Left kidney (tissue), 2 donors: ENCODE data around the gene GGA3. TPM values are rescaled to one million over a fixed set of nuclear protein-coding genes. Genes with fewer than 3 reads are reported as not detected.

ENCODE experiments used
- DNase-seq: peaks from one replicate; pipeline ENCODE4 v3.0.0-alpha.2; 2013
- polyA plus RNA-seq: library from polyadenylated mRNA; unstranded; fragments of 120-200 nt; gene quantifications from one replicate; pipeline ENCODE4 v1.2.1, GENCODE V29; 2013; ENCODE audit not compliant: insufficient read length

Gene GGA3
- polyA plus RNA-seq, 1 donor: 49.1 TPM

DNA sequence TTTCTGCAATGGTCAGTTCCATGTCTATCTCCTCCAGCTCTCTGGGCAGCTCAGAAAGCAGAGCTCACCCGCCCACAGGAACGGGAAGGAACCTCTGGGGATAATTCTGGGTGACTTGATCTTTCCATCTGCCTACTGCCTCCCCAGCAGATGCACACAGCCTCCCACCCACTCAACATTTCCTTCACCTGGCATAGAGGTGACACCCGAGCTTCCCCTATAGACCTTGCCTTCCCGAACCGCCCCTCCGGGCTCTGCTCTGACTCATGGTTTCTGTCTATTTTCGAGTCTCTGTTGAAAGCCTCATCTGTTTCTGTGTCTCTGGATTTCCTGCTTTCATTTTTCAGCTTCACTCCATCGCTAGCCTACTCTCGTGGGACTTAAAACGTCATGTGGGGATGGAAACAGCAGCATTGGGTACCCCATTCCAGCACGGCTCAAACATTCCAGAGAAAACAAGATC, 11.4 kb downstream of the GGA3 start:
- no peak for DNase-seq

DNA sequence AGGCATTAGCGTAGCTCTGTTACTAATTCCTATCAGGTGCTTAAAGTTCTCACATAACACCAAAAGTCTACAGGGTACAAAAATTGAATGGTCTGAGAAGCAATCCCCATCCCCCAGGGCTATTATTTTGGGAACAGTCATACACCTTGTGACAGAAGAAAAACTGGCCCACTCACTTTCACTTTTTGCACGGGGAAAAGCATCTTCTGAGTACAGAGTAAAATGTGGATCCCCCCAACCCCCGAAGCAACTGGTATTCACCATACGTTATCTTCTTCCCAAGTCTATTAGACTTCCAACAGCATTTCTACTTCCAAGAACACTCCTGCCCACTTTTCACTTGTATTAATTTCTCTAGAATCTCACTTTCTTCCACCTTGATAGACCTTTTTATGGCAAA, 11.8 kb downstream of the GGA3 start:
- DNase-seq: no peak

DNA sequence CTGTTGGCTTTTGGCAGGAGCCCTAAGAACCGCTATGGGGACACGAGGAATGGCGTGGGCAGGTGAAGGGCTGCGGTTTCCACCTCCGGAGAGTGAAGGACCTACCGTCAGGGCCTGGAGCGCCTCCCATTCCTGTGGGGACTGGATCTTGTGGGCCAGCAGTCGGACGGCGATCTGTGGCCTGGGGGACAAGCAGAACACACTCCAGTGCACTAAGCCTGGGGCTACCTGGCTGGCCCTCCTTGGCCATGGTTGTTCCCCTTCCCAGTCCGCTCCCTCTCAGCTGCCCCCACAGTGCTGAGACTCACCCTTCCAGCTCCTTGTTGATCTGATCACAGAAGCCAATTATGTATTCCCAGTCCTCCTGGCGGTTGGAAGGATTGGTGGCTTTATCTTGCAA, 15.0 kb downstream of the GGA3 start:
- no peak for DNase-seq

DNA sequence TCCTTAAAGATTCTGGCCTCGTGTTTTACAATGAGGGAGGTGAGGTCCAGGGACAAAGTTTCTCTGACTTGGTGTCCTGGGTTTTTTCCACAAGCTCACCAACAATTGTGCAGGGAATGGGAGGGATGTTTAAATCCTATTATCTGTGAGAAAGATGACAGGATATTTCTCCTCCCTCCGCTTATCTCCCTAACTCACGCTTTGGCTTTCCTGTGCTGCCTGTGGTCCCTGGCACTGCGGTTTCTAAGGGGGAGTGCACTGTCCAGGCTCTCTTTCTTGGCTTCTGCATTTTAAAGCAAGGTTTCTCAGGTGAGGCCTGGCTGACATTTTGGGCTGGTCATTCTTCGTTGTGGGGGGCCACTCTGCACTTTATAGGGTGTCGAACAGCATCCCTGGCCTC, 16.4 kb downstream of the GGA3 start:
- DNase-seq: no peak

DNA sequence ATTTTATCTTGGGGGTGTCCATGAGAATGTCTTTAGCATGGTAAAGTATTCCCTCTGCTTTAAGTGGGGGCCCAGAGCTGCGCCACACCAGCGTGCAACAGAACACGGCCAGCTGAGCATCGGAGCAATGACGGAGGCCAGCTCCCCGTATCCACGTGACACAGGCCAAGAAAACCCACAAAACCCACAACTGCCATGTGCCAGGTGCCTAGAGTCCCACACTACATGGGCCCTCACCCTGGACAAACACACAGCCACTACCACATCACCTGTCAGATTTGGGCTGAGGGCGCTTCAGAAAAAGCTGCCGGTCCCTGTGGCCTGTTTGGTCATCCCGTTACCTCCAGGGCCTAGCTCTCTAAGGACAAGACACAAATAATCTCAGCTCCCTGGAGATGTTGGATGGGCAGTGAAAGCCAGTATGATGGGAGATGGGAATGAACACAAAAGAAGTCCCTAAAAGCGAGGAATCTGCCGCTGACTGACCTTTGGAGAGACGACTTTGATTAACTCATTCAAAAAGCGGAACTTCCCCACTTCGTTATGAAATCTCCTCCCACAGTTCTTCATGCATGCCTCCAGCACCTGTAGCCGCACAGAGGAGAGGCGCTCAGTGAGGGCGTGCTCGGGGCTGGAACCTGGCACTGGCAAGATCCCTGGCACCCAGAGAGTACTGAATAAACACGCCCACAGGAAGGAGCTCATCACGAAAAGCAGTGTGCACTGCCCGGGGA, 17.1 kb downstream of the GGA3 start:
- no peak for DNase-seq

DNA sequence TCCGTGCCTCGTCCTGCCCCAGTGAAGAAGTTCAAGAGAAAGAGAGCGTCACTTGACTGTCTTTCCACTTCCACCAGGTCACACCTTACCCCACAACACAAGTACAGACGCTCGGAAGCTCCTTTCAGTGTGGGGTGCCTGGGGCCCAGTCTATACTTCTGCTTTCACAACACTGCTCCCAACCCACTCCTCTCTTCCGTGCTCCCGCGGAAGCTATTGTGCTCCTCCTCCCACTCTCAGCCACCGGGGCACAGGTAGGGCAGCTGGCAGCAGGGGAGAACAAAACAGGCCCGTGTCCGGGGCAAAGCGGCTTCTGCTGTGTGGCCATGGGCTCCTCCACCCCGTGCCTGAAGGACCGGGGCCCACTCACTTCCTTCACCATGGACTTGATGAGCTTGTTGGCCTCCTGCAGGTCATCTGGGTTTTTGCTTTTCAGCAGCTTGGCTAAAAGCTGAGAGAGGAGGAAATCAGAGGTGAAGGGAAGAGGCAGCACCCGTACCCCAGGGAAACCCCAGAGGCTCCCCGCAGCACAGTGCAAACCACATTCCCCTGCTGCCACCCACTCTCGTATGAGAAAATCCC, 18.9 kb downstream of the GGA3 start:
- no peak for DNase-seq

DNA sequence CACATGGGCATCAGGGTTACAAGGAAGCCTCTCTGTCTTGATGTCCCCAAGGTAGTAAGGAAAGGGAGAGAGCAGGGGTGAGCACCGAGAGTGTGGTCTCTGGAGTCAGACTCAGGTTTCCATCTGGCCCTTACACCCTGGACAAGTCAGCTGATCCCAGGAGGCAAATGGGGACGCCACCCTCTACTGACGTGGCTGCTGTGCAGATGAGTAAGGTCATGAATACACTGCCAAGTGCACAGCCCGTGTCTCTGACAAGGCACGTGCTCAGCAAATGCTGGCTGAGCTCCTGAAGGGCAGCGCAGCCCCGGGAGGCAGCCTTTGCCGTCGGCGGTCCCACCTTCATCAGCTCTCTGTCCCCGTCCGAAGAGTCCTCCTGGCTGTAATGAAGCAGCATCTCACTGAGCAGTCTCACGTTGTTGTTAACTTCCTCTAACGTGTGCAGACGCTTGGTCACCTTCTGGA, 19.4 kb downstream of the GGA3 start:
- no peak for DNase-seq

DNA sequence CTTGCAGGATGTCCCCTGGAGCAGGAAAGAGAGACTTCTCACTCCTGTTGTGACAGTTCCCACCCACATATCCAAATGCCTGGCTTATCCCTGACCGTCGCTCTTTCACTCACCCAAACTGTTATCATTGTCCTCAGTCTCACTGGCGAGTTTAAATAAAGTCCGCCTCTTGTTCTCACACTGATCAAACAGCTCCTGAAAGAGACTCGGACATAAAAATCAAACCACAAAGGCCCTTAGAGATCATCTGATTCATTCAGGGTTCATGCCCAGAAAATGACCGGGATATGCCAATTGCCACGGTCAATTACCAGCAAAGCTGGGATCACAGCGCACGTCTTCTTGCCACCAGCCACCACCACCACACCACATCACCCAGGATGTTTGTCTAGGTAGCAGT, 19.9 kb downstream of the GGA3 start:
- no peak for DNase-seq

DNA sequence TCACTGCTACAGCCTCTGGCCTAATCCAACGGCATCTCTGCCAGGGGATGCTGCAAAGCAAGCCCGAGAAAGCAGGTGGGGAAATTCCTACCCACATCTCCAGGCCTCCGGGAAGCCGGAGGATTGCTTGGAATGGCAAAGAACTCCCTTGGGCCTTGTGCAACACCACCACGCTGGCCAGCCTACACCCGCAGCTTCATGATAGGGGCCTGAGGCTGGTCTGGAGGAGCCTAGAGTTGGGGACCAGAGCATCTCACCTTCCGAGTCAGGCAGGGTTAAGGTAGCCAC, 20.3 kb downstream of the GGA3 start:
- no peak for DNase-seq

DNA sequence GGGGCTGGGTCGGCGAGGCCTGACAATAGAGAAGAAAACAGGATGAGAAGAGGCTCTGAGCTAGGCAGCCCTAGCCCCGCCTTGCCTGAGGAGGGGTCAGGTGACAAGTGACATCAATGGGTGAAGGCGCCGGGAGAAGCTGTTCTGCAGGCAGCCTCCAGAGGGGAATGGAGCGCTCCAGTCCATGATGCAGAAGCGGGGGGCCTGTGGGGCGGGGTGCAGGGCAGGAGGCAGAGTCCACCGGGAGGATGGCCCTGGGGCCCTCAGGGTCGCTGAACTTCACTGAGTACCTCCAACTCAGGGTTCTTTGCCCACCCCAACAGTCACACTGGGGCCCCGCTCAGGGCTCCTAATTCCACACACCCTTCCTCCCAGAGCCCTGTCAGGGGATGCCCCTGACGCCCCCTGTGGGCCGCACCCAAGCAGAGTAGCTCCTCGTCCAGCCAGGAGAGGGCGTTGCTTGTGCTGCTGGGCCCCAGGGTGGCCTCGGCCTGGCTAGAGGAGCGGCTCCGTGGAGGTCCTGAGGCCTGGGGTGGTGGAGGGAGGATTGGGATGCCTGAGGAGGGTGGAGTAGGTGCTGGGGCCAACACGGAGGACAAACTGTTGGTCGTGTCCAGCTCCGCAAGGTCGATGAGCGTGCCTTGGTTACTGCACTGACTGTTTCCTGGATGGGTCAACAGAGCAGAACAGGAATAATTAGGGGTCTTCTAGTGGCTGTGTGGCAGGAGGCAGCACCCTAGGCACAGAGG, 20.8 kb downstream of the GGA3 start:
- no peak for DNase-seq

DNA sequence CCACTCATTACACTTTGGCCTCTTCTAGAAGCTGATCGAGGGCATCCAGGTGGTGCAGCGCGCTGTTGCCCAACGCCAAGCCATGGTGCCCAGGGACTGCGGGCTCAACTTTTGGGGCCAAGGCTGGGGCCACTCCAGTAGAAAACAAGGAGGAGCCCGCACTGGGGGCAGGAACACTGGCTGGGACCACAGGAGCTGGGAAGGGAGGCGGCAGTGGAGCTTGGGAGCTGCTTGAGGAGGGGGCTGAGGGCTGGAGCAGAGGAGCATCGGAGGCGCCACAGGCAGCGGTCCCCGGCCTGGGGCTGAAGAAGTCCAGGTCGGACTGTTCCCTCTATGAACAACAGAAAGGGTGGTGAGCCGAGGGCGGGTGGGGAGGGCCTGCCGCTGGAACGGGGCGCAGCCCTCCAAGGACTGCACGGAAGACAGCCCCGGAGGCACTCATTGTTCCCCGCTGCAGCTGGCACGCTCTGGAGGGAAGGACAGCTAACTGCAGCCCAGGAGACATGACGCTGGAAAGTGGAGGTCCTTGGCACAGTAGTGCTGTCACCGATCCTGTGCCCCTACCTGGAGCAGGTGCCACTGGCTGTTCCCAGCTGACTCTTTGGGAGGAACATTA, 21.5 kb downstream of the GGA3 start:
- DNase-seq: no peak

DNA sequence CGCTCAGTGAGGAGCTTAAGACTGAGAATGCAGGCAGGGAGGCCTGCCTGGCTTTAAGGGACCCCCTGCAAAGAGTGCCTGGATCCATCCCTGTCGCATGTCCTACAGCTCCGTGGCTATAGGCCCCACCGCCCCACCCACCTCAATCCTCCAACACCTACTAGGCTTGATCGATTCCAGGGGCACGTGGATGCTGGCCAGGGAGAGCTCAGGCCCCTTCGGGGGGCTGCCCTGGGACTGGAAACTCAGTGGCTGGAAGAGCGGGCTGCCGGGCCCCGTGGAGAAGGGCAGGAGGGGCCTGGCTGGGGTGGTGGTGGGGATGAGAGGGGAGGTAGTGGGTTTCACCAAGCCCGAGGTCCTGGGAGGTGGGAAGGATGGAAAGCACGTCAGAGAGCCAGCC, 22.2 kb downstream of the GGA3 start:
- DNase-seq: no peak

DNA sequence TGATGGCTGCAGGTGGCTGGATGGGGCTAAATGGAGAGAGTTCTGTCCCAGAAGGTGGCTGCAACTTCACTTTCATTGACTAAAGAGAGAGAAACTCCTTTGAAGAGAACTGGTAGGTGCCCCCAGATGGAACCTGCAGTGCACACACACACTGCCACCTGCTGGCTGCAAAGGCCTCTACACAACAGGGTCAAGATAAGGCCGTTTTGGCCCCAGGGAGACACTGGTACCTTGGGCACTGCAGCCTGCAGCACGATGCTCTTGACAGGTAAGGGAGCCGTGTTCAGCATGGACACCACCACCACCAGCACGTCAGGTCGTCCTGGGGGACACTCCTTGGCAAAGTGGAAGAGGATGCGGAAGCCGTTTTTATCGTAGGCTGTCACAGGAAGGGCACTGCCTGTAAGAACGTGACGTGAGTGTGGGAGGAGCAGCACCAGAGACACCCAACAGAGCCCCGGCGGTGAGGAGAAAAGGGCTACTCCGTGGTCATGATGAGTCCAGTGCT, 22.7 kb downstream of the GGA3 start:
- DNase-seq: no peak

DNA sequence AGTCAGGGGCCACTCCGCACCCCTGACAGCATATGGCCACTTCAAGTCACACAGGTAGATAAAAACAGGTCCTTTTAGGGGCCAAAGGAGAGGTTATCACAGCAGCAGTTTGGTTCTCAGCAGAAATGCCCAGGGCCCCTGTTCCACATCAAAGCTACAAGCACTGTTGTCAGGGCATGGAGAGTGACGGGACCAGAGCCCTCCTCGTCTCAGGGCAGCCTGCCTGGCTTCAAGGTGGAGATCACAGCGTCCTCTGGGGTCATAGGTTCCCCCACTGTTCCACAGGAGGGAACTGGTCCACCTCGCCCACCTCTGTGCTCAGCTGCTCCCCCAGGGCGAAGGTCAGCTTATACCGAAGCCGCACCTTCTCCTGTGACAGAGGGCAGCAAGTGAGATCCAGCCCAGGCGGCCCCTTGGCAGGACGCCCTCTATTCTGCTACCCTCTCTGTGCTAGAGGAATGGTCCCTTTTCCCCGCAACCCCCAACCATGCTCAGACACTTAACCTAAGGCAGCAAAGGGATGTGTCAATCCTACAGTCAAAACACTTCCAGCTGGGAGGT, 23.3 kb downstream of the GGA3 start:
- DNase-seq: no peak

DNA sequence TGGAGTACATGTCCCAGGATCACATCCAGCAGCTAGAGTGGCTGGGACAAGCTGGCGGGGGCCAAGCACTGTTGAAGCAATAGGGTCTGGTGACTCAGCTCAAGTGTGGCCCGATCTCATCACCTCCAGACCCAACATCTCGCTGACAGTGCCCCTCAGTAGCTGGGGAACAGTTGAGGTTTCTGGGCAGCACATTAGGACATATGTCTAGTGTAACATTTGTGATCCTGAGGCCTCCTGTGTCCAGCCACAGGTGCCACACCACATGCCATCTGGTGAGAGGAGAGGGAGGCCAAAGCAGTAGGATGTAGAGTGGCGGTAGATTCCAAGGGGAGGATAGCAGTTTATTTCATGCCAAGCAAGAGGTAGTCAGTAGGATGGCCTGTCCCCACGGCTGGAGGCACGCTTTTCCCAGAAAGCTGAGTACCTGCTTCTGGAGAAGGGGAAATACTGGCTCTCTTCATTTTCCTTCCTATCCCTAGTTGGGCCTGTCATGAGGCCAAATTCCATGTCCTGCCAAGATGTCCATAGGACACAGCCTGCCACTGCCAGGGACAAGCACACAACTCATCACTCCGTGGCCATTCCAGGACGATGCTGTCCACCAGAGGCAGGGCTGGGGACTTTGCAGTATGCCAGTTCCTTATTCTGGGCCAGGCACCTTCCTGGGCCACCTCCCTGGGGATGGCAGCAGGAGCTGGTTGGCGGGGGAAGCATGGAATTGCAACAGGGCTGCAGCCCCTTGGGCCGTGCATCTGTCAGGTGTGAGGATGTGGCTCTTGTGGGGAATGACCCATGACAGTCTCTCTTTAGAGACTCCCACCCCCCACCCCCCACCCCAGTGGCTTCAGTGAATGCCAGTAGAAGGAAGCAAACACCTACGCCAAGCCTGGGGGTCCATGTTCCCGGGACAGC, 24.0 kb downstream of the GGA3 start:
- no peak for DNase-seq

DNA sequence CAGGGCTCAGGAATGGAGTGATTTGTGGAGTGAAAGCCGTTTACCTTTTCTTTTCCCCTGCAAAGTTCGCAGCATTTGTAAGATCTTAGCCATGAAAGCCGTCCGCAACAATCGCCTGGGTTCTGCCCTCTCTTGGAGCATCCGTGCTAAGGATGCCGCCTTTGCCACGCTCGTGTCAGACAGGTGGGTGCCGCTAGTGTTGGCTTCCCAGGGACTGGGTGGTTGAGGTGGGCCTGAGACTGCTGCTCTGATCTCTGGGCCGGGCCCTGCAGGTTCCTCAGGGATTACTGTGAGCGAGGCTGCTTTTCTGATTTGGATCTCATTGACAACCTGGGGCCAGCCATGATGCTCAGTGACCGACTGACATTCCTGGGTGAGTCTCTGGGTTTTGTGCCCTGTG, 28.6 kb downstream of the GGA3 start:
- DNase-seq: no peak

DNA sequence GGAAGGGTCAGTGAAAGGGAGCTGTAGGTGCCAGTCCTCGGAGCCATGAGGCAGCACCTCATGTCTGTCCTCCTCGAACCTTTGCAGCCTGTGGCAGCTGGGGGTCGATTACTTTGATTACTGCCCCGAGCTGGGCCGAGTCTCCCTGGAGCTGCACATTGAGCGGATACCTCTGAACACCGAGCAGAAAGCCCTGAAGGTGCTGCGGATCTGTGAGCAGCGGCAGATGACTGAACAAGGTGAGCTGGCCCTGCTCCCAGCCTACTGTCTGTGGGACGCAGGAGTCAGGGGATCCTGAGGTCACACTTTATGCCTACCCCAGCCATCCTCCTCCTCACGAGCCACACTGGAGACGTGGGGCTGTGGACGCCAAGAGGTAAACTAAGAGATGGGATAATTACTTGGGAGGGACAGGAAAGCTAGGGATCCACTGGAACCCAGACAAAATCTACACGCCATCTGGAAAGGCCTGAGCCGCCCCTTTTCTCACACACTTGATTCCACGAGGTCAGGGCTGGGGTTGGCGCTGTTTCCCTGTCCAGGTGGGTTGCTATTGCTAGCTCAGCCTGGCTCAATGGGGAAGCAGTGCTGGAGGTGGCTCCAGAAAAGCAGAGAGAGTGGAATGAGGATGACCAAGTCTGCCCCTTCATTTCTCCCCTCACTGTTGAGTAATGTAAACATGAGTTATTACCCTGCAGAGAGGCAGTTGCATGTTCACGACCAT, 29.5 kb downstream of the GGA3 start:
- no peak for DNase-seq

DNA sequence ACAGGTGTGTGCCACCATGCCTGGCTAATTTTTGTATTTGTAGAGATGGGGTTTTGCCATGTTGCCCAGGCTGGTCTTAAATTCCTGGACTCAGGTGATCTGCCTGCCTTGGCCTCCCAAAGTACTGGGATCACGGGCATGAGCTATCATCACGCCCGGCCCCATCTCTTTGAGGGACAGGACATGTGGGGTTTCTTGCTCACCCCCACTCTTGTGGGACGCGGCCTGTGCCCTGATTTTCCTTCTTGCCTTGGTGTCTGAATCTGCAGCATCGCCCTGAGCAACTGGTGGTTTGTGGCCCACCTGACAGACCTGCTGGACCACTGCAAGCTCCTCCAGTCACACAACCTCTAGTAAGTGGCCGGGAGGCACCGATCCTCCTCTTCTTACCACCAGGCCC, 30.3 kb downstream of the GGA3 start:
- no peak for DNase-seq

DNA sequence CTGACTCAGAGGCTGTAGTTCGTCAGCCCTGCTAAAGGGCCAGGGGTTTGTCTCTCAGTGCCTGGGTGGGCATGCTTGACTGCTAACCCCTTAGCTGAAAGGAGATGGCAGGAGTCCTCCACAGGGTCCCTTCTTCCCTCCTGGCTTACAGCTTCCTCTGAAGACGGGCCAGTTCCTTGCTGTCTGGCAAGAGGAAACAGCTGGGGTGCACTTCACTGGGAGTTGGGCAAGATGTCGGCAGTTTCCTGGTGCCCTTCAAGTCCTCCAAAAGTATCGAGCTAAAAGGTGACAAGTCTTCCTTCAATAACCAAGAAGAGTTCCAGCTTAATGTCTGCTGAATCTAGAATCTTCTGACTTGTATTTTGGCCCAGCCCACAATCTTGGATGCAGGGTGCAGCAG, 32.6 kb downstream of the GGA3 start:
- DNase-seq: no peak

DNA sequence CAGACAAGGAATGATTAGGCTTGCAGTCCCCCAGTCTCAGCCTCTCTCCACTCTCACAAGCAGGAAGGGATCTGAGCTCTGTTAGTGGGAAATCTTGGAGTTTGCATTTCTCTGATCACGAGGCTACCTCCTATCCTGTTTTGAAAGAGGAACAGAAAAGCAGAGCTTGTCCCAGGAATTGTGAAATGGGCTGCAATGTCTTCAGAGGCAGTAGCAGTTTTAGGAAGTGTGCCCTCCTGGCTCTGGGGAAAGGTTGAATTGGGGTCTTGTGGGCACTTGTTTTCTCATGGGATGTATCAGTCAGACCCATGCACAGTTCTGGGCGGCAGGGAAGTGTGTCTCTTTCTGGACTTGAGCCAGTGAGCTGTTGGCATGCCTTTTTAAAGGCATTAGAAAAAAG, 33.1 kb downstream of the GGA3 start:
- no peak for DNase-seq

DNA sequence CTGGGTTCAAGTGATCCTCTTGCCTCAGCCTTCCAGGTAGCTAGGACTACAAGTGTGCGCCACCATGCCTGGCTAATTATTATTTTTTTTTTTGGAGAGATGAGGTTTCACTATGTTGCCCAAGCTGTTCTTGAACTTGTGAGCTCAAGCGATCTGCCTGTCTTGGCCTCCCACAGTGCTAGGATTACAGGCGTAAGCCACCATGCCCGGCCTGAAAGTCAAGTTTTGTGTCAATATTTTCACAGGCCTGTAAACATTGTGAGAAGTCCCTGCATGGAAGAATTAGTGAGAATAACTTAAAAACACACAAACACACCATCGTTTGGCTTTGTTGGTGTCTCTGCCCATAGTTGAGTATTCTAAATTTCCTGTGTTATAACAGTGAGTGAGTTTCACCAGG, 33.7 kb downstream of the GGA3 start:
- DNase-seq: no peak
